ENCODE data around the gene ZNF177.
A peak's percentile ranks its signal among the peaks of the same experiment; 100 is the strongest.

The ZNF177 gene

DNA sequence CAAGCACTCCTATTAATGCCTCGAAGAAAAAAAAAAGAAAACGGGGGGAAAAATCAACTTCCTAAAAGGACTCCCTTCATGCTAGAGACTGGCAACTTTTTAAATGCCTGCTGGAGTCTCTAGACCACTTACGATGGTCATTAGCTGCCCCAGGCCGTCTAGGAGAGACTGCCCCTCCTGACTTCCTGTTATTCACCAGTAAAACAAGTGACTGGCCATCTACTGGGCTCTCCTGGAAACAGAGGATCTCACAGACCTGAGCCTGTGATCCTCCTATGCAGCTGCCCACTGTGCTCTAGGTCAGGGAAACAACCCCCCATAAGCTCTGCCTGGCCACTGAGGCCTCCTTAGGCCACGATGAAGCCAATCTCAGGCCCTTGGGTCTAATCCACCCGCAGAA is 65.1 kb downstream of the ZNF177 start:
- no peak for DNase-seq

DNA sequence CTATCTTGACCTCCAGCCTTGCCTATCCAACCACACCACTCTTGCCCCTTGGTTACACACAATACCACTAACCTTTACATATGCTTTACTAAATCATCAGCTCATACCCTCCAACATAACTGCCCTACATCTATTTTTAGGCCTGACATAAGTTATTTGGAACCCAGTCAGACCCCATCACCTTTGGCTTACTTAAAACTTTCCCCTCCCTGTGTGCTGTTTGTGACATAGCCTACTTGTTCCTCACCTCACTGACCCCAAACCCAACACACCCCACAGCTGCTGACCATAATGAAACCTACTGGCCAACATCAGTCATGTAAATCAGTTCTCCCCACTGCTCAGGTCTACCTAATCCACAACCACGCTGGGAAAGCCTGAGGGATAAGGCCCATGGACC is 67.6 kb downstream of the ZNF177 start:
- no peak for DNase-seq

DNA sequence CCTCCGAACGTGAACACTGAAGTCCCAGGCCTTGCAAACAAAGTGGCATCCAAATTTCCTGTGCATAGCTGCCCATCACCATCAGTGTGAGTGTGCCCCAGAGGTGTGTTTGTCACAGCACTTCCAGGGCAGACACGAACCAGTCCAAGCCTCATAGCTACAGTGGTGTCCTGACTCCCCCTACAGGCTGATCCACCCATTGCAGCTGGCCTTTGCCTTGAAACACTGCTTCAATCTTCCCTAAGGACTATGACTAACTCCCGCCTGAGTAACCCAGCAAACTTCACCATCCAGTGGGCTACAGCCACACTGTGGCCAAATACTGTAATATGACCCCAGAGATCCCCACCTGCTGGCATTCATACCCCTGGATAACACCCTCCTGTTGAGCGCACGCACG is 68.7 kb downstream of the ZNF177 start:
- peak in 6 of 51 donors; percentile 0 to 3 (median 1) for DNase-seq
